NCI-H1417 treated with DMSO at 0.1 percent for 48 hours (cell line): ENCODE measurements around the gene ZSWIM6.

Experiments
- DNase-seq: peaks from one replicate; lab custom pipeline; 2025; lab: John Stamatoyannopoulos, UW

ZSWIM6 gene

GRCh38 chr5:61332851-61333320, 828 bp downstream of the ZSWIM6 start:
- no peak for DNase-seq

- no peak for DNase-seq
These were observed 1.4 kb downstream of the ZSWIM6 start for GRCh38 chr5:61333321-61333953.

DNA sequence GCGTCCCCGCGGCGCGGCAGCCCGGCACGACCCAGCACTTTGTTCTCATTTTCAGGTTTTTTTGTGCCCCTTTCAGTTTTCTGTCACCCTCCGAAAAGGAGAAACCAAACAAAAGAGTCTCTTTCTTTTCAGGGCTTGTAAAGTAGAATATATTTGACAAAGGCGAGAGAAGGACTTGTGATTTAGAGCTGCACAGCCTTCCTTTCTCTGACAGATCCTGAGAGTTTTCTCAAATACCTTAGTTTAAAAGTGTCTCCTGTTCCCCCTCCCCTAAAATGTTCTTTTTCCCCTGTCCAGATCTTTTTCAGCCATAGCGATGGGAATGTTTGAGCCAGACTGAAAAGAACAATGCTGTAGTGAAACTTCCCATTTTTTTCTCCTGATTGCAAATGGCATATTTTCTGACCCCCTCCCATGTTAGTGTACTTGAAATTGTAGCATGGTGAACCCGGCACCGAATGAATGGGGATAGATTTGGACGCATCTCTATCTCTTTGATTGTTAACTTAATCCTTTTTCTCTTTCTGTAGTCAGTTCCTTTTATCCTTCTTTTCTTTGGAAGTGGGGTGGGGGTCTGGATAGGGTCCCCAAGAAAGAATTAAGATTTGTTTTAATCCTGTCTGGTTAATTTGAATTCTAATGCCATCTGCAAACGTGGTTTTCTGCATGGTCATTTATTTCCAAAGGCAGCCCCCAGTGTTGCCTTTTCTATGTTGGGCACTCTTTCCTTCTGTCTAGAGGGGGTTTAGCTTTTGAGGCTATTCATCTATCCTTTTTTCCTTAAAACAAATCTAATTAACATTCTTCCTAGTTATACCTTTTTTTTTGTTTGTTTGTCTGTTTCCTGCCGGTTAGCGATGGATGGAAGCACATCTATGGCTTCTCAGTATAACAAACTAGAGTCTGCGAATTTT, 2.2 kb downstream of the ZSWIM6 start:
- DNase-seq = no peak

- DNase-seq = no peak
These were observed 3.0 kb downstream of the ZSWIM6 start for GRCh38 chr5:61334868-61335615.

GRCh38 chr5:61339764-61340163, 7.7 kb downstream of the ZSWIM6 start:
- DNase-seq = no peak

DNA sequence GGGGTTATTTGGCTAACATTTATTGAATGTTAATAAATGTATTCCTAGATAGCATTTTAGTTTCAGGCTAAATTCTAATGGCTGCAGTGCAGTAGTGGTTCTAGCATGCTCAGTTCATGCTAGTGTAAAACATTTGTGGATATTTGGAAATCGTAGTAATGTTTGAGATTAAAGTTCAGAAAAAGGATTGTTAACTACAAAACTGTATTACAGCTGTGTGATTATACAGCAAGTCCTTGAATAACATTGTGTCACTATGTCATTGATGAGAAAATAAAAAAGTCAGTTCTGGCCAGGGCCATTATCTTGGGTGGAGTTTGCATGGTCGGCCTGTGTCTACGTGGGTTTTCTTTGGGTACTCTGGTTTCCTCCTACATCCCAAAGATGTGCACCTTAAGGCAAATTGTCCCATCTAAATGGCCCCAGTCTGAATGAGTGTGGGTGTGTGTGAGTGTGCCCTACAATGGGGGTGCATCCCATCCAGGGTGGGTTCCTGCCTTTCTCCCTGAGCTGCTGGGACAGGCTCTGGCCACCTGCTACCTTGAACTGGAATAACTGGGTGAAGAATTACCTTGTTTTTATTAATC, 8.8 kb downstream of the ZSWIM6 start:
- no peak for DNase-seq

- DNase-seq = no peak
These were observed 10.0 kb downstream of the ZSWIM6 start for GRCh38 chr5:61342071-61342501.

- no peak for DNase-seq
These were observed 12.3 kb downstream of the ZSWIM6 start for GRCh38 chr5:61344187-61344944.

DNA sequence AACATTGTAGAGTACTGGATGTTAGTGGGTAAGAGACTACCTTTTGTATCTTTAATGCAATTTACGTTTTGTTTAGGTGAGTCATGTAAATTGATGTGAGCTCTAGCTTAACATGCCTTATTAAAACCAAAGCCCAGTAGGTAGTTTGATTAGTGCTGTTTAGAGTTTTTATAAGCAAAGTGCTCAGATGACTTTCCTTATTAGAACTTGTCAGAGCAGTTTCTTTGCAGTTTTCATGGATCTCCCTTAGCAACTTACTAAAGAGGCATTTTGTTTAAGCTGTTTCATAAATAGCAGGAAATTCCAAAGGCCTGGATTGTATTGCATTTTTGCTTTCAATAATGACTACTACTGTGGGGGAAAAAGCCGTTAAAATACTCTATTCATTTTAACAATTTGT, 14.5 kb downstream of the ZSWIM6 start:
- no peak for DNase-seq

GRCh38 chr5:61347080-61347479, 15.0 kb downstream of the ZSWIM6 start:
- DNase-seq = no peak

DNA sequence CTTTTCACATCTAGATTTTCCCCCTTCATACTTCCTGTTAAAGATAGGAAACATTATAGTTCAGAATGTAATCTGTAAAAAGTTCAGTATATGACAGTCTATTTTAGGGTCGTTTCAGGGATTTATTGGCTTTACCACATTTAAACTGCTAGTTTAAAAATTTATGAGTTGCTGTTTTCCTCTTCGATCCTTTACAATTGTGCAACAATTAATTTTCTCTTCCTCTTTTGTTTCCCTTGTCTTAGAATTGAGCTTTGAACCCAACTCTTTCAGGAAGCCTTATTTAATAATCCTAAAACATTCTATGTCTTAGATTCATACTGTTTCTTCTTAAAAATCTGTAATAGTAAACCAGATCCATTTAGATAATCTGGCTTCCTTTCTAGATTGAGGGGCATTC, 16.4 kb downstream of the ZSWIM6 start:
- no peak for DNase-seq

DNA sequence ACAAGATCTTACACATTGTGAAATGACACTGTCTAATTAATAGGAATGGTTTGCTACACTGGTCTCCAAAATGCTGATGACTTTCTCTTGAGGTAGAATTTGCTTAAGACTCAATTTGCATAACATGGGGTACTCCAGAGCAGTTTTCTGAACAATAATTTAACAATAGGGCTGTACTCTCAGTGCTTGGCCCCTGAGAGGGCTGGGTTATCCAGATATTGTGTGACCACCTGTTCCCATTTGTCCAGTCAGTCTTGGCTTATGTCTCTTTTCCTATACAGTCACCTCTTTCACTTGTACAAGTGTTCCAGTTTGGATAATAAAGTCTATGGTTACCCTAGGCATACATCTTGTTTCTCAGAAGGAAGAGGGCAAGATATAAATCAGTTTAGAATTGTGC, 17.9 kb downstream of the ZSWIM6 start:
- DNase-seq = no peak

DNA sequence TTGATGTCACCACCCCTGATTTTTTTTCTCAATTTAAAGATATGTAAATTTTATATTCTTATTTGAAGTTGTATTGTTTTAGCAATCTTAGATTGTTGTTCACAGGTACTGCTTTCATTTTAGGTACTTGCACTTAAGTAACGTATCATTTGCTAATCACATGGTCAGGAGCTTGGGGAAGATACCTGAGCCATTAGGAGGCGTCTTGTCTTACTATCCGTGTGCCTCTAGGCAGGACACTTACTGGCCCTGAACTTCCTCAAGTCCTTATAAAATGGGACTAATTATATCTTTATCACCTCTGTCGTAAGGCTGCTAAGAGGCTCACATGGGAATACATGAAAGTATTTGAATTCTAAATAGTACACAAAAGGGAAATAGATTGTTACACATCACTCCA, 18.5 kb downstream of the ZSWIM6 start:
- DNase-seq = no peak

- no peak for DNase-seq
These were observed 19.7 kb downstream of the ZSWIM6 start for GRCh38 chr5:61351733-61352132.

- no peak for DNase-seq
These were observed 20.1 kb downstream of the ZSWIM6 start for GRCh38 chr5:61352180-61352579.

DNA sequence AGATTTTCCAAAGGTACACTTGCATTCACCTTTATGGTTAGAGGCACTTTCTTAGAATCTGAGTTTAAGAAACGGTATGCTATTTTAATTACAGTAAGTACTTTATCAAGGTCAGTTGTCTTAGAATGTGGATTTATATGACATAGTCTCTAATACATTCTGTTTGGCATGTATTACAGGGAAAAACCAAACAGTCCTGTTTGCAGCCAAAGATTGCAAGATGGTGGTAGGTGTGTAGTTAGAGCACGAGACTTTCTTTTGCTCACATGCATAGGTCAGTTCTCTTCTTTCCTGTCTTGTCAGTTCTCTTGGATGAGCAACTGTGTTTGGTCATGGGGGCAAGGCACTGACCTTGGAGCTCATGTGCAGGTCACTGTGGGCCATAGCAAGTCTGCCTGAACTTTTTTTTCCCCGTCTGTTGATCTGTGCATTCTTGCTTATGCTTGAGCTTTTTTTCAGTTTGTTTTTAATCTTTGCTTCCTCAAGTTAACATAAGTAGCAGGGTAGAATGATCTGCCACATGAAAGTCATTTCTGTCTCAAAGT, 20.6 kb downstream of the ZSWIM6 start:
- no peak for DNase-seq

DNA sequence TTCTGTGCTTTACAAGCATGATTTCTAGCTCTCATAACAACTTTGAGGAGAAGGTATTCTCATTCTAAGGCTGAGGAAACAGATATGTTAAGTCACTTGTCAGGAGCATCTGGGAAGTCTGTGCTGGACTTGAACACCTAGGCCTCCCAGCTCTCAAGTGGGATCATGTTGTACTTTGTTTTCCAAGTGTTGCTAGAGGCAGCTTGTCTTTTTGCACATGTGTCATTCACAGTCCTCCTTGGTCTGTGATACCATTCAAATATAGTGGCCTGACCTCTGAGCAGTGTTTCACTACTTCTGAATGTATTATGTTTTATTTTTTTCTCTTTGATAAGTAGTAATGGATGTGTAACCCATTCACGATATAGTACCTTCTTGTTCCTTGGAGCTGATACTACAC, 21.2 kb downstream of the ZSWIM6 start:
- DNase-seq = no peak

GRCh38 chr5:61354199-61354598, 22.1 kb downstream of the ZSWIM6 start:
- no peak for DNase-seq

DNA sequence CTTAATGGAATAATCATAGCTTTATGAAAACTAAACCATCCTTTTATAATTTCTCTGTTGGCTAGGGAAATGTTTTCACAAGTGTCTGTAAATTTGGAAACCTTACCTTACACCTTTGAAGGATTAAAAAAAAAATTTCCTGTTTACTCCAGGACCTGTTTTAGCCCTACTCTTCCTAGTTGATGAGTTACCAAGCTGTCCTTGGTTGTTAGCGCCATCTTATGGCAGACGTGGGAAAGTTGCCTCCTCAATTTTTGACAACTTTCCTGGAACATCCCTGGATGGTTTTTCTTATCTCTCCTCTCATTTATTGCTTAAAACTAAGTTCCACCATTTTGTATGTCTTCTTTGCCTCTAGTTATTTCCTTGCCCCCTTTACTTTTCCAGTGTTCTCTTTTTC, 25.7 kb downstream of the ZSWIM6 start:
- no peak for DNase-seq

DNA sequence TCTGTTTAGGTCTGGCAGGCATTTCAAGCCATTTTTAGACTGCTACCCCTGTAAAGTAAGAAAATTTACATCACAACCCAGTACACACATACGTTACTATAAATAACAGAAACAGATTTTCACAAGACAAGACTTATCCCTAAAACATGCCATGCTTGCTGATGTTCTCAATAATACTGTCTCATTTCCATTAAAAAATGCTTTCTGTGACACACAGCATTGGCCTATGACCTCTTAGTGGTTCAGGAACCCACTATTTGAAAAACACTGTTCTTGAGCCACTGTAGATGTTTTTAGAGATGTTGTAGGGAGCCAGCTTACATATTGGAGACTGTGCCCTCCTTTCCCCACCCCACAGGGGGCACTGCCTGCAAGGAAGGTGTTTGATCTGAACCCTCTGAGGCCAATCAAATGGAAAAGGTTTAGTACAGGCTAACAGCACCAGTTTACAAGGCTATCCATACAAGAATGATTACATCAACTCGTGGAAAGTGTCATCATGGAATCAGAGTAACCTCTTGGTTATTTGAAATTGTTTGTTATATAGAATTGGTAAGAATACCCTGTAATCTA, 30.8 kb downstream of the ZSWIM6 start:
- no peak for DNase-seq
